Measurements from ENCODE around the gene TMEM134. TPM values are rescaled to one million over a fixed set of nuclear protein-coding genes. Genes with fewer than 3 reads are reported as not detected.
A peak's percentile ranks its signal among the peaks of the same experiment; 100 is the strongest.
"Not testable (repeated sequence)": the region's sequence is repeated elsewhere in the genome, so short reads cannot be mapped to it uniquely, and the experiment has no call there.

TMEM134 gene
- 15.0 and 30.8 TPM in 2 replicates for total RNA-seq (2012; rRNA removed)

GRCh38 chr11:67468759-67469507 lies at the start of gene TMEM134:
Gene TMEM134 (minus strand): TSS chr11:67469251. CDS start chr11:67469192, 59 bp downstream.
- Histone ChIP-seq H3K36me3 (ENCODE audit: insufficient read depth, low read length) (no peaks in the 10 kb centered on the region), H3K9ac (ENCODE audit: low read depth, low read length) (peak within 1 kb of the TSS; percentile 93), H3K4me1 (ENCODE audit: control insufficient read depth, insufficient read depth, low read length) (peaks cover 24% of the 10 kb centered on the region), H3K27me3 (ENCODE audit: control insufficient read depth, insufficient read depth, low read length) (peaks cover 4% of the 10 kb centered on the region), H3K9me3 (replicated peaks; ENCODE audit: low read length) (no peaks in the 10 kb centered on the region), H3K4me2 (ENCODE audit: low read length) (peak within 1 kb of the TSS; percentile 100), H3K4me3 (ENCODE audit: low read length) (peak within 1 kb of the TSS; percentile 95)

- Histone ChIP-seq H3K4me2 (ENCODE audit: low read length) (no peak overlapping the region), H3K4me3 (ENCODE audit: low read length) (no peak overlapping the region), H3K36me3 (ENCODE audit: insufficient read depth, low read length) (no peaks in the 10 kb centered on the region), H3K4me1 (ENCODE audit: control insufficient read depth, insufficient read depth, low read length) (no peaks in the 10 kb centered on the region), H3K9ac (ENCODE audit: low read depth, low read length) (no peak overlapping the region), H3K9me3 (replicated peaks; ENCODE audit: low read length) (no peaks in the 10 kb centered on the region), H3K27me3 (ENCODE audit: control insufficient read depth, insufficient read depth, low read length) (peaks cover 42% of the 10 kb centered on the region)
Measured at GRCh38 chr11:67517784-67518552, 48.9 kb upstream of the TMEM134 start.

GRCh38 chr11:67516806-67517205 lies 47.8 kb upstream of the TMEM134 start:
- Histone ChIP-seq H3K9me3 (replicated peaks; ENCODE audit: low read length) (no peaks in the 10 kb centered on the region), H3K27me3 (ENCODE audit: control insufficient read depth, insufficient read depth, low read length) (peaks cover 36% of the 10 kb centered on the region), H3K4me3 (ENCODE audit: low read length) (no peak overlapping the region), H3K9ac (ENCODE audit: low read depth, low read length) (no peak overlapping the region), H3K4me2 (ENCODE audit: low read length) (no peak overlapping the region), H3K36me3 (ENCODE audit: insufficient read depth, low read length) (no peaks in the 10 kb centered on the region), H3K4me1 (ENCODE audit: control insufficient read depth, insufficient read depth, low read length) (no peaks in the 10 kb centered on the region)

- no peaks in the 10 kb centered on the region for H3K9me3 ChIP-seq (replicated peaks; ENCODE audit: low read length)
- no peak overlapping the region for H3K4me3 ChIP-seq (ENCODE audit: low read length)
- no peak overlapping the region for H3K9ac ChIP-seq (ENCODE audit: low read depth, low read length)
- no peaks in the 10 kb centered on the region for H3K4me1 ChIP-seq (ENCODE audit: control insufficient read depth, insufficient read depth, low read length)
- no peak overlapping the region for H3K4me2 ChIP-seq (ENCODE audit: low read length)
- no peaks in the 10 kb centered on the region for H3K36me3 ChIP-seq (ENCODE audit: insufficient read depth, low read length)
- H3K27me3 ChIP-seq (ENCODE audit: control insufficient read depth, insufficient read depth, low read length) = peaks cover 28% of the 10 kb centered on the region
Measured at GRCh38 chr11:67514116-67514515, 45.1 kb upstream of the TMEM134 start.

GRCh38 chr11:67511558-67511957 lies 42.5 kb upstream of the TMEM134 start:
- H3K4me2 ChIP-seq (ENCODE audit: low read length); H3K9ac ChIP-seq (ENCODE audit: low read depth, low read length); H3K9me3 ChIP-seq (replicated peaks; ENCODE audit: low read length); H3K36me3 ChIP-seq (ENCODE audit: insufficient read depth, low read length); H3K4me3 ChIP-seq (ENCODE audit: low read length): not testable (repeated sequence)
- H3K27me3 ChIP-seq (ENCODE audit: control insufficient read depth, insufficient read depth, low read length) = peaks cover 12% of the 10 kb centered on the region
- peaks cover 14% of the 10 kb centered on the region for H3K4me1 ChIP-seq (ENCODE audit: control insufficient read depth, insufficient read depth, low read length)

GRCh38 chr11:67510023-67510345 lies 40.9 kb upstream of the TMEM134 start:
- no peaks in the 10 kb centered on the region for H3K9me3 ChIP-seq (replicated peaks; ENCODE audit: low read length)

GRCh38 chr11:67508486-67509121 lies 39.6 kb upstream of the TMEM134 start:
- Histone ChIP-seq H3K36me3 (ENCODE audit: insufficient read depth, low read length) (no peaks in the 10 kb centered on the region), H3K4me3 (ENCODE audit: low read length) (peak overlapping the region; percentile 91), H3K27me3 (ENCODE audit: control insufficient read depth, insufficient read depth, low read length) (no peaks in the 10 kb centered on the region), H3K4me2 (ENCODE audit: low read length) (peak overlapping the region; percentile 88), H3K9me3 (replicated peaks; ENCODE audit: low read length) (no peaks in the 10 kb centered on the region), H3K9ac (ENCODE audit: low read depth, low read length) (peak overlapping the region; percentile 84), H3K4me1 (ENCODE audit: control insufficient read depth, insufficient read depth, low read length) (peaks cover 26% of the 10 kb centered on the region)

More at GRCh38 chr11:67510023-67510345, 40.9 kb upstream of the TMEM134 start:
- peaks cover 6% of the 10 kb centered on the region for H3K27me3 ChIP-seq (ENCODE audit: control insufficient read depth, insufficient read depth, low read length)
- no peak overlapping the region for H3K4me3 ChIP-seq (ENCODE audit: low read length)
- no peak overlapping the region for H3K9ac ChIP-seq (ENCODE audit: low read depth, low read length)
- no peak overlapping the region for H3K4me2 ChIP-seq (ENCODE audit: low read length)
- H3K36me3 ChIP-seq (ENCODE audit: insufficient read depth, low read length) = no peaks in the 10 kb centered on the region
- peaks cover 21% of the 10 kb centered on the region for H3K4me1 ChIP-seq (ENCODE audit: control insufficient read depth, insufficient read depth, low read length)

- H3K4me1 ChIP-seq (ENCODE audit: control insufficient read depth, insufficient read depth, low read length) = peaks cover 27% of the 10 kb centered on the region
- no peaks in the 10 kb centered on the region for H3K27me3 ChIP-seq (ENCODE audit: control insufficient read depth, insufficient read depth, low read length)
- no peaks in the 10 kb centered on the region for H3K36me3 ChIP-seq (ENCODE audit: insufficient read depth, low read length)
- H3K9me3 ChIP-seq (replicated peaks; ENCODE audit: low read length) = no peaks in the 10 kb centered on the region
- H3K4me3 ChIP-seq (ENCODE audit: low read length) = peak within 1 kb of the TSS; percentile 91
- H3K9ac ChIP-seq (ENCODE audit: low read depth, low read length) = peak within 1 kb of the TSS; percentile 84
- peak within 1 kb of the TSS; percentile 88 for H3K4me2 ChIP-seq (ENCODE audit: low read length)
Measured at GRCh38 chr11:67507864-67508485, 38.9 kb upstream of the TMEM134 start, which contains the start of gene CDK2AP2. Gene CDK2AP2 (minus strand): TSS chr11:67508162. CDS start chr11:67508082, 80 bp downstream.

- Histone ChIP-seq H3K27me3 (ENCODE audit: control insufficient read depth, insufficient read depth, low read length) (no peaks in the 10 kb centered on the region), H3K4me1 (ENCODE audit: control insufficient read depth, insufficient read depth, low read length) (peaks cover 27% of the 10 kb centered on the region), H3K9me3 (replicated peaks; ENCODE audit: low read length) (no peaks in the 10 kb centered on the region), H3K9ac (ENCODE audit: low read depth, low read length) (peak overlapping the region; percentile 76), H3K36me3 (ENCODE audit: insufficient read depth, low read length) (no peaks in the 10 kb centered on the region), H3K4me2 (ENCODE audit: low read length) (peak overlapping the region; percentile 88), H3K4me3 (ENCODE audit: low read length) (peak overlapping the region; percentile 91)
Measured at GRCh38 chr11:67507242-67507863, 38.3 kb upstream of the TMEM134 start.

GRCh38 chr11:67506426-67507051 lies 37.5 kb upstream of the TMEM134 start:
- Histone ChIP-seq H3K9ac (ENCODE audit: low read depth, low read length) (peak overlapping the region; percentile 19), H3K9me3 (replicated peaks; ENCODE audit: low read length) (no peaks in the 10 kb centered on the region), H3K4me2 (ENCODE audit: low read length) (no peak overlapping the region), H3K4me1 (ENCODE audit: control insufficient read depth, insufficient read depth, low read length) (peaks cover 27% of the 10 kb centered on the region), H3K27me3 (ENCODE audit: control insufficient read depth, insufficient read depth, low read length) (no peaks in the 10 kb centered on the region), H3K36me3 (ENCODE audit: insufficient read depth, low read length) (peaks cover 5% of the 10 kb centered on the region), H3K4me3 (ENCODE audit: low read length) (no peak overlapping the region)
